HEK293 (cell line): Measurements from ENCODE around the gene EMB.

Experiments used
- CTCF ChIP-seq: fragments of 450-650 bp; formaldehyde crosslinking; IDR thresholded peaks from 2 replicates; pipeline ENCODE4 v1.5.1; 2016; ENCODE audit warnings: missing biosample characterization, missing genetic modification characterization
- HIC1 ChIP-seq: fragments of 450-650 bp; formaldehyde crosslinking; IDR thresholded peaks from 2 replicates; pipeline ENCODE4 v1.5.1; 2016; ENCODE audit warnings: missing biosample characterization, missing genetic modification characterization
- HOXA7 ChIP-seq: sonication (generic); formaldehyde crosslinking; IDR thresholded peaks from 2 replicates; pipeline ENCODE4 v1.8.1; 2022; ENCODE audit warnings: missing genetic modification reagents, borderline replicate concordance
- MEIS1 ChIP-seq: sonication (generic); formaldehyde crosslinking; IDR thresholded peaks from 2 replicates; pipeline ENCODE4 v1.8.1; 2022; ENCODE audit warnings: missing genetic modification reagents, mild to moderate bottlenecking, borderline replicate concordance
- REST ChIP-seq: fragments of 450-650 bp; formaldehyde crosslinking; IDR thresholded peaks from 2 replicates; pipeline ENCODE4 v1.5.1; 2016; ENCODE audit warnings: missing biosample characterization, missing genetic modification characterization
- ZFP3 ChIP-seq: fragments of 450-650 bp; formaldehyde crosslinking; IDR thresholded peaks from 2 replicates; pipeline ENCODE4 v1.5.1; 2016; ENCODE audit warnings: low read depth, missing biosample characterization, missing genetic modification characterization
- ZNF140 ChIP-seq: fragments of 450-650 bp; formaldehyde crosslinking; IDR thresholded peaks from 2 replicates; pipeline ENCODE4 v1.5.1; 2016; ENCODE audit warnings: missing biosample characterization, missing genetic modification characterization
- ZNF175 ChIP-seq: fragments of 450-650 bp; formaldehyde crosslinking; IDR thresholded peaks from 2 replicates; pipeline ENCODE4 v1.5.1; 2016; ENCODE audit warnings: missing biosample characterization, missing genetic modification characterization
- ZNF274 ChIP-seq, 2 experiments: fragments of 200-500 bp in 1 of 2; fragments of 450-650 bp in 1 of 2; sonication (Bioruptor generic) in 1 of 2; formaldehyde crosslinking in 1 of 2; IDR thresholded peaks; 2 replicates each; pipeline versions ENCODE4 v1.5.1 to v1.6.1; 2014 to 2016; ENCODE audit warnings: borderline replicate concordance in 1 of 2, inconsistent platforms in 1 of 2, low read length in 1 of 2, missing biosample characterization in 1 of 2, missing genetic modification characterization in 1 of 2
- ZNF510 ChIP-seq: fragments of 450-650 bp; formaldehyde crosslinking; IDR thresholded peaks from 2 replicates; pipeline ENCODE4 v1.5.1; 2018; ENCODE audit warnings: mild to moderate bottlenecking, missing genetic modification characterization, missing biosample characterization; ENCODE audit not compliant: insufficient replicate concordance

- TF ChIP-seq CTCF (tag by site-specific recombination) (peak; percentile 54), REST (tag by site-specific recombination) (no peak), HIC1 (peak; percentile 93), ZFP3 (0 out of 2 replicates have a peak, but pooled peaks have one; percentile 20), ZNF274 (IDR thresholded peaks at IDR 0.05; ENCODE audit: low read length) (no peak), ZNF274 (tag by site-specific recombination; IDR thresholded peaks at IDR 0.05; ENCODE audit: borderline replicate concordance) (no peak), ZNF175 (tag by site-specific recombination) (no peak), MEIS1 (CRISPR knock-in tag) (no peak), ZNF140 (tag by site-specific recombination) (no peak), HOXA7 (CRISPR knock-in tag) (no peak), ZNF510 (tag by site-specific recombination) (no peak)
Observed at GRCh38 chr5:50440651-50441492, at the start of gene EMB.
